ENCODE measurements around the gene TMEM60.

DNA sequence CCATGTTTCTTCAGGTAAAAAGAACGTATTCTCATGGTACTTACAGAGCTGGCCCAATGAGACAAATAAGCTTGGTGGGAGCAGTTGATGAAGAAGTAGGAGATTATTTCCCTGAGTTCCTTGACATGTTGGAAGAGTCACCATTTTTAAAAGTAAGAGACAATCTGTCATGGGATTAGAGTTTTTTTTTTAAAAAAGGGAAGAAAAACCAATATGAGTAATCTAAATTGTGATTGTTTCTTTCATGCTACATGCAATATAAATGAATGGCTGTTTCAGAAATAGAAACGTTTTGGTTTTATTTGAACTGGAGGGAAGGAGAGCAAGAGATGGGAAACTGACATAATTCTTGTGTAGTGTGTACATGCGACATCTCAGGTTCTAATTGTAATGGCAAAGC is 32.8 kb downstream of the TMEM60 start:
- TF ChIP-seq, protein P1, sequence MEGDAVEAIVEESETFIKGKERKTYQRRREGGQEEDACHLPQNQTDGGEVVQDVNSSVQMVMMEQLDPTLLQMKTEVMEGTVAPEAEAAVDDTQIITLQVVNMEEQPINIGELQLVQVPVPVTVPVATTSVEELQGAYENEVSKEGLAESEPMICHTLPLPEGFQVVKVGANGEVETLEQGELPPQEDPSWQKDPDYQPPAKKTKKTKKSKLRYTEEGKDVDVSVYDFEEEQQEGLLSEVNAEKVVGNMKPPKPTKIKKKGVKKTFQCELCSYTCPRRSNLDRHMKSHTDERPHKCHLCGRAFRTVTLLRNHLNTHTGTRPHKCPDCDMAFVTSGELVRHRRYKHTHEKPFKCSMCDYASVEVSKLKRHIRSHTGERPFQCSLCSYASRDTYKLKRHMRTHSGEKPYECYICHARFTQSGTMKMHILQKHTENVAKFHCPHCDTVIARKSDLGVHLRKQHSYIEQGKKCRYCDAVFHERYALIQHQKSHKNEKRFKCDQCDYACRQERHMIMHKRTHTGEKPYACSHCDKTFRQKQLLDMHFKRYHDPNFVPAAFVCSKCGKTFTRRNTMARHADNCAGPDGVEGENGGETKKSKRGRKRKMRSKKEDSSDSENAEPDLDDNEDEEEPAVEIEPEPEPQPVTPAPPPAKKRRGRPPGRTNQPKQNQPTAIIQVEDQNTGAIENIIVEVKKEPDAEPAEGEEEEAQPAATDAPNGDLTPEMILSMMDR (IDR thresholded peaks at IDR 0.05), result no peak
- TF ChIP-seq POLR2A (IDR thresholded peaks at IDR 0.05), result no peak

Measured in lower leg skin (tissue), 3 donors.